Mesothelial cell of epicardium (in vitro differentiated cells): ENCODE measurements around the gene MTHFD2L. TPM values are rescaled to one million over a fixed set of nuclear protein-coding genes. Genes with fewer than 3 reads are reported as not detected.

ENCODE experiments used
- DNase-seq, 2 experiments: peaks; one replicate each; pipeline ENCODE4 v3.0.0; 2021; ENCODE audit warnings: low spot score in 2 of 2; ENCODE audit not compliant: unreplicated experiment in 2 of 2
- H3K27ac Mint-ChIP-seq: 2 replicates; pipeline ENCODE4 v1.8.0; 2021; ENCODE audit warnings: mixed read lengths
- H3K27me3 Mint-ChIP-seq: 2 replicates; pipeline ENCODE4 v1.8.0; 2021; ENCODE audit warnings: low read depth, mixed read lengths
- H3K36me3 Mint-ChIP-seq: 2 replicates; pipeline ENCODE4 v1.8.0; 2021; ENCODE audit warnings: mixed read lengths
- H3K4me1 Mint-ChIP-seq: 2 replicates; pipeline ENCODE4 v1.8.0; 2021; ENCODE audit warnings: mixed read lengths
- H3K4me3 Mint-ChIP-seq: 2 replicates; pipeline ENCODE4 v1.8.0; 2021; ENCODE audit warnings: mild to moderate bottlenecking, moderate library complexity, mixed read lengths
- H3K9me3 Mint-ChIP-seq: 2 replicates; pipeline ENCODE4 v1.8.0; 2021; ENCODE audit warnings: mixed read lengths
- CTCF ChIP-seq: fragments of 200-600 bp; sonication (generic); IDR thresholded peaks from one replicate; pipeline ENCODE4 v1.5.0; 2021; ENCODE audit warnings: antibody characterized with exemption; ENCODE audit not compliant: unreplicated experiment
- total RNA-seq: library from RNA; stranded (reverse); gene quantifications from 3 replicates; pipeline ENCODE4 v1.2.1, GENCODE V29; 2021

MTHFD2L gene
- total RNA-seq, 1 donor from 2014 or later: 19.2 TPM

- no peak for DNase-seq
- H3K27me3 Mint-ChIP-seq: peaks cover 17% of the 10 kb centered on the region
- no peak for TF ChIP-seq CTCF
- H3K27ac Mint-ChIP-seq: no peak overlapping the region
- H3K4me1 Mint-ChIP-seq: peaks cover 10% of the 10 kb centered on the region
- H3K4me3 Mint-ChIP-seq: no peak overlapping the region
- peaks cover under 1% of the 10 kb centered on the region for H3K9me3 Mint-ChIP-seq
- no peaks in the 10 kb centered on the region for H3K36me3 Mint-ChIP-seq
These were observed 165.7 kb downstream of the MTHFD2L start for GRCh38 chr4:74323663-74324062.

- no peak overlapping the region for H3K4me3 Mint-ChIP-seq
- no peaks in the 10 kb centered on the region for H3K36me3 Mint-ChIP-seq
- H3K27ac Mint-ChIP-seq: no peak overlapping the region
- peaks cover 17% of the 10 kb centered on the region for H3K27me3 Mint-ChIP-seq
- H3K9me3 Mint-ChIP-seq: peaks cover 7% of the 10 kb centered on the region
- no peak for TF ChIP-seq CTCF
- H3K4me1 Mint-ChIP-seq: peaks cover 10% of the 10 kb centered on the region
- no peak for DNase-seq
These were observed 166.3 kb downstream of the MTHFD2L start for GRCh38 chr4:74324262-74324661.

- H3K4me1 Mint-ChIP-seq: peaks cover 7% of the 10 kb centered on the region
- DNase-seq: no peak
- H3K27ac Mint-ChIP-seq: no peak overlapping the region
- no peaks in the 10 kb centered on the region for H3K36me3 Mint-ChIP-seq
- TF ChIP-seq CTCF: no peak
- H3K4me3 Mint-ChIP-seq: no peak overlapping the region
- H3K27me3 Mint-ChIP-seq: peaks cover 17% of the 10 kb centered on the region
- peaks cover 8% of the 10 kb centered on the region for H3K9me3 Mint-ChIP-seq
These were observed 168.0 kb downstream of the MTHFD2L start for GRCh38 chr4:74325886-74326285.

- DNase-seq: no peak
- Mint-ChIP-seq H3K36me3 (no peaks in the 10 kb centered on the region), H3K4me3 (no peak overlapping the region), H3K4me1 (peaks cover 4% of the 10 kb centered on the region), H3K9me3 (peaks cover 8% of the 10 kb centered on the region), H3K27me3 (peaks cover 12% of the 10 kb centered on the region), H3K27ac (no peak overlapping the region)
- TF ChIP-seq CTCF: no peak
These were observed 169.8 kb downstream of the MTHFD2L start for GRCh38 chr4:74327762-74328161.

- H3K36me3 Mint-ChIP-seq: no peaks in the 10 kb centered on the region
- H3K9me3 Mint-ChIP-seq: peaks cover 8% of the 10 kb centered on the region
- peaks cover 9% of the 10 kb centered on the region for H3K27me3 Mint-ChIP-seq
- no peak overlapping the region for H3K27ac Mint-ChIP-seq
- no peak overlapping the region for H3K4me3 Mint-ChIP-seq
- DNase-seq: no peak
- H3K4me1 Mint-ChIP-seq: peaks cover 4% of the 10 kb centered on the region
- no peak for TF ChIP-seq CTCF
These were observed 170.6 kb downstream of the MTHFD2L start for GRCh38 chr4:74328501-74328900.

DNA sequence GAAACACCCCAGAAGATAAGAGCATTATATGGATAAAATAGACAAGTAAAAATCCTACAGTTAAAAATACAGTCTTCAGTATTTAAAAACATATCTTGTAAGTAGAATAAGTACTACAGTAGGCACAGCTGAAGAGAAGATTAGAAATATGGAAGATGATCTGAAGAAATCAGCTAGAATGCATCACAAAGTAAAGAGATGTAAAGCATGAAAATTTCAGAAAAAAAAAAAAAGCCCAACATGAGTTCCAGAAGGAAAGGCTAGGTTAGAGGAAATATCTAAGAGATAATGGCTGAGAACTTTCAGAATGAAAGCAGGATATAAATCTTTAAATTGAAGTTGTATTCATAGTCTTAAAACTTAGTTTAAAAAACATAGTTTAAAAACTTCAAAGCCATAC, 171.4 kb downstream of the MTHFD2L start:
- no peak for TF ChIP-seq CTCF
- no peak for DNase-seq
- peaks cover 9% of the 10 kb centered on the region for H3K9me3 Mint-ChIP-seq
- H3K27me3 Mint-ChIP-seq: peaks cover 3% of the 10 kb centered on the region
- no peak overlapping the region for H3K27ac Mint-ChIP-seq
- H3K36me3 Mint-ChIP-seq: no peaks in the 10 kb centered on the region
- H3K4me1 Mint-ChIP-seq: peaks cover 4% of the 10 kb centered on the region
- no peak overlapping the region for H3K4me3 Mint-ChIP-seq
